C4-2B (cell line): Measurements from ENCODE around the gene PFN3.

ENCODE experiments used
- H3K27ac ChIP-seq: fragments of 450-650 bp; 2 replicates; pipeline ENCODE4 v1.5.1; 2017
- CTCF ChIP-seq: fragments of 450-650 bp; conservative IDR thresholded peaks from 2 replicates; pipeline ENCODE4 v1.5.1; 2017; ENCODE audit warnings: mild to moderate bottlenecking
- ZFX ChIP-seq: fragments of 450-650 bp; IDR thresholded peaks from 2 replicates; pipeline ENCODE4 v1.6.1; 2017

The PFN3 gene

GRCh38 chr5:177440211-177440989 is 39.9 kb upstream of the PFN3 start:
- no peak overlapping the region for H3K27ac ChIP-seq
- TF ChIP-seq CTCF (no peak), ZFX (no peak)

- H3K27ac ChIP-seq = no peak overlapping the region
- TF ChIP-seq ZFX (no peak), CTCF (no peak)
Measured at GRCh38 chr5:177439518-177440053, 39.1 kb upstream of the PFN3 start.

GRCh38 chr5:177438468-177438867 is 38.0 kb upstream of the PFN3 start:
- TF ChIP-seq ZFX (no peak), CTCF (no peak)
- no peak overlapping the region for H3K27ac ChIP-seq

GRCh38 chr5:177437623-177438022 is 37.2 kb upstream of the PFN3 start:
- H3K27ac ChIP-seq = no peak overlapping the region
- TF ChIP-seq ZFX (no peak), CTCF (no peak)

GRCh38 chr5:177435847-177436536 is 35.5 kb upstream of the PFN3 start:
- no peak overlapping the region for H3K27ac ChIP-seq
- TF ChIP-seq CTCF (no peak), ZFX (no peak)

GRCh38 chr5:177434942-177435738 is 34.7 kb upstream of the PFN3 start:
- no peak overlapping the region for H3K27ac ChIP-seq
- TF ChIP-seq ZFX = no peak
- TF ChIP-seq CTCF = no peak

- no peak for TF ChIP-seq ZFX
- no peak for TF ChIP-seq CTCF
- H3K27ac ChIP-seq = no peak overlapping the region
Measured at GRCh38 chr5:177434437-177434836, 34.0 kb upstream of the PFN3 start.
